Activated CD8-positive, alpha-beta memory T cell treated with anti-CD3 and anti-CD28 coated beads for 24 hours (primary cell): ENCODE measurements around the gene CIART.
"Not testable (repeated sequence)": the region's sequence is repeated elsewhere in the genome, so short reads cannot be mapped to it uniquely, and the experiment has no call there.

Source experiments
- DNase-seq: peaks from one replicate; pipeline ENCODE4 v3.0.0-alpha.2; 2020

CIART gene

DNA sequence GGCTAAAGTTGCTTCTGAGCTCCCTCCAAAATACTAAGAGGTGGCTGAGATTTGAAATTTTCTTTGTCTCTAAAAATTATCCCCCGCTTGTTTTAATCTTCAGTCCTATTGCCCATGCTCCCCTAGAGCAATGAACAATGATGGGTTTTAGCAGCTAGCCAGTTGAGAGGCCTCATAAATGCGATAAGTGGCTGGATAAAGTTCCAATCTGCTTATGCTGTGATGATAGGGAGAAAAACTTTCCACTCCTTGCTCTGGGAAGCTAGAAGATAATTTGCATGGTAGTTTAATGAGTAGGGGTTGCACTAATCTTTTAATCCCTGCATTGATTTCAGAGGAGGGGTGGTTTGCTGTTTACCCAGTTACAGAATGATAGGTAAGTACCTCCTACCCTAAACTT is 29.4 kb downstream of the CIART start:
- DNase-seq: no peak

DNA sequence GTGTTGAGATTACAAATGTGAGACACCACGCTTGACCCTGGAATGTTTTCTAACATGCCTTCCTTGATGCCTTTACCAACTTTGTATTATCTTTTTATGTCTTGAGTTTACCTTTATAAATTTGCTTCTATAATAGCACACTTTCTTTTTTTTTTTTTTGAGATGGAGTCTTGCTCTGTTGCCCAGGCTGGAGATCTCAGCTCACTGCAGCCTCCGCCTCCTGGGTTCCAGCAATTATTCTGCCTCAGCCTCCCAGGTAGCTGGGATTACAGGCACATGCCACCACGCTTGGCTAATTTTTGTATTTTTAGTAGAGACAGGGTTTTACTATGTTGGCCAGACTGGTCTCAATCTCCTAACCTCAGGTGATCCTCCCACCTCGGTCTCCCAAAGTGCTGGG is 32.3 kb downstream of the CIART start:
- not testable (repeated sequence) for DNase-seq

DNA sequence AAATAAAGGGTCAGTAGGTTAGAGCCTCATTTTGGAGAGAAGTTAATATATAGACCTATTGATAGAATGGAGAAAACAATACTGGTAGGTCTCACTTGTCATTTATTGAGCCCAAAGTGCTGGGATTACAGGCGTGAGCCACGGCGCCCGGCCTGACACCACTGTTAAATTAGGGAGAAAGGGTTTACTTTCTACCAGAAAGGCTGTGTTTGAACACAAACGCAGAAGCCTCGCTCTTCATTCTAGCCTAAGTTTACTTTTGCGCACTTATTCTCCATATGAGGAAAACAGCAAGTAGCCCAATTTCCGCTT is 38.3 kb downstream of the CIART start:
- DNase-seq: no peak

DNA sequence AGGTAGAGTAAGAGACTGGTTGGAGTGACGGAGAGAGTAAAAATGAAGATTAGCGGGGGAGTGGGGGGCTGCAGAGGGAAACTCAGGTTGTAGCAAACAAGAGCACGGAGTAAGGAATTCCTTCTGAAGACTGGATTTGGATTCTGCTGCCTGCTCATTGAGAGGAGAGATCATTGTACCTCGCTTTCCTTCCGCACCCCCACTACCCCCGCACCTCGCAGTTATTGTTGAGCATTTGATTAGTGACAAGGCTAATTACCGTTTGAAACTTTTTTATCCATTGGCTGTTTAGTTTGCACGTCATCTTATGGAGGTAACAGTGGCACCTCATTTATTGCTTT is 39.4 kb downstream of the CIART start:
- DNase-seq: no peak

DNA sequence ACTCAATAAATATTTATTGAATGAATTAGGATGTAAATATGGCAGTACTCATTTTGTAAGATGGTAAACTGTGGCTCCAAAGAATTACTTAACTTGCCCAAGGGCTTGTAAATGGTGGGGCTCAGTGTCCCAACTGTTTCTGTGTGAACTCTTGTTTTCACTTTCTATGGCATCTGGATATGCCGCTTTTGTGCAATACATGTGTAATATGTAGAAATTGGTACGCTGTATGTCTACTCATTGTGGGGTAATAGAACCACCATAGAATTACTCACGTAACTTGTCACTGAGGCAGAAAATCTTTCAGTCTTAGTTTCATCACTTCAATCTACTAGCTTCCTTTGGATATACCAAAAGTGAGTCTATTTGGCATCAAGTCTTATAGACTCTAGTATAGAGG is 40.0 kb downstream of the CIART start:
- DNase-seq: no peak

DNA sequence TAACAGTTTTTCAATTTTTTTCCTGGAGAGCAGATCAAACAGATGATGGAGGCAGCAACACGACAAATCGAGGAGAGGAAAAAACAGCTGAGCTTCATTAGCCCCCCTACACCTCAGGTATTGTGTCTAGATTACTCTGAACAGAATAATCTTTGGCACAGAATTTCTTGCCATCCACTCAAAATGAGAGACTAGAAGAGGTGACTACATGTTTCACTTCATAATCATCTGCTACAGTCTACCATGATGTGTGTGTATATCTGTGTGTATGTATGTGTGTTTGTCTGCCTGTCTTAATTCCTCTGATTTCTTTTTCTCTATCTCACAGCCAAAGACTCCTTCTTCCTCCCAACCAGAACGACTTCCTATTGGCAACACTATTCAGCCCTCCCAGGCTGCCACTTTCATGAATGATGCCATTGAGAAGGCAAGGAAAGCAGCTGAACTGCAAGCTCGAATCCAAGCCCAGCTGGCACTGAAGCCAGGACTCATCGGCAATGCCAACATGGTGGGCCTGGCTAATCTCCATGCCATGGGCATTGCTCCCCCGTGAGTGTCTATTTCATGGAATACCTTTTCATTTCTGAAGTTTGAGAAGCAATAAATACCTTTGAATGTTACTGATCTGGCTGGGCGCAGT is 50.4 kb downstream of the CIART start:
- DNase-seq: peak; percentile 28
